Fibroblast of lung (primary cell): Measurements from ENCODE around the gene SCAPER. TPM values are rescaled to one million over a fixed set of nuclear protein-coding genes. Genes with fewer than 3 reads are reported as not detected.

Experiments
- DNase-seq, 2 donors: peaks; one replicate each; pipeline versions ENCODE4 v3.0.0 to v3.0.0-alpha.2; 2010; ENCODE audit warnings: low read depth in 2 of 2
- H2AFZ ChIP-seq: 2 replicates; pipeline ENCODE4 v1.5.1; 2012; ENCODE audit warnings: low read length, control low read depth, inconsistent platforms
- H3K27ac ChIP-seq: 2 replicates; pipeline ENCODE4 v1.5.1; 2011; ENCODE audit warnings: low read length, control low read depth; ENCODE audit not compliant: insufficient read depth
- H3K27me3 ChIP-seq: 2 replicates; pipeline ENCODE4 v1.5.1; 2011; ENCODE audit warnings: mild to moderate bottlenecking, low read length; ENCODE audit not compliant: control insufficient read depth, insufficient read depth
- H3K36me3 ChIP-seq: 2 replicates; pipeline ENCODE4 v1.5.1; 2011; ENCODE audit warnings: low read length; ENCODE audit not compliant: control insufficient read depth, insufficient read depth
- H3K4me1 ChIP-seq: 2 replicates; pipeline ENCODE4 v1.5.1; 2011; ENCODE audit warnings: low read length; ENCODE audit not compliant: control insufficient read depth, insufficient read depth; ENCODE audit errors: extremely low read depth
- H3K4me2 ChIP-seq: 2 replicates; pipeline ENCODE4 v1.5.1; 2011; ENCODE audit warnings: low read length, control low read depth; ENCODE audit not compliant: insufficient read depth; ENCODE audit errors: extremely low read depth
- H3K4me3 ChIP-seq, 4 experiments: fragments of 200-600 bp in 1 of 4; sonication (generic) in 1 of 4; replicated peaks in 1 of 4; 2 replicates each; pipeline ENCODE4 v1.5.1; 2011 to 2016; ENCODE audit warnings: low read length in 4 of 4, low read depth in 3 of 4, mild to moderate bottlenecking in 3 of 4, control low read depth in 2 of 4, inconsistent platforms in 1 of 4, mixed read lengths in 1 of 4; ENCODE audit not compliant: insufficient read depth in 1 of 4; ENCODE audit errors: control extremely low read depth in 1 of 4
- H3K79me2 ChIP-seq: 2 replicates; pipeline ENCODE4 v1.5.1; 2012; ENCODE audit warnings: mild to moderate bottlenecking, low read length, inconsistent platforms; ENCODE audit not compliant: control insufficient read depth, insufficient read depth
- H3K9ac ChIP-seq: 2 replicates; pipeline ENCODE4 v1.5.1; 2011; ENCODE audit warnings: mild to moderate bottlenecking, low read length, control low read depth; ENCODE audit not compliant: insufficient read depth
- H3K9me3 ChIP-seq: 2 replicates; pipeline ENCODE4 v1.5.1; 2012; ENCODE audit warnings: low read depth, low read length; ENCODE audit not compliant: control insufficient read depth, insufficient read depth
- H4K20me1 ChIP-seq: 2 replicates; pipeline ENCODE4 v1.5.1; 2011; ENCODE audit warnings: low read length; ENCODE audit not compliant: control insufficient read depth, insufficient read depth; ENCODE audit errors: extremely low read depth
- EZH2 ChIP-seq: IDR thresholded peaks from 2 replicates; pipeline ENCODE4 v1.5.1; 2012; ENCODE audit warnings: low read length, control low read depth, mild to moderate bottlenecking; ENCODE audit errors: missing control alignments
- polyA plus RNA-seq, 2 donors: library from polyadenylated mRNA; depleted of rRNA in 1 of 2; stranded (reverse) in 1 of 2; unstranded in 1 of 2; fragments of >200 nt; gene quantifications; 2 replicates each; pipeline ENCODE4 v1.2.1, GENCODE V29; 2011 to 2012; ENCODE audit warnings: missing spikeins in 1 of 2
- total RNA-seq: library from RNA; depleted of rRNA; stranded (reverse); fragments of >200 nt; gene quantifications from 2 replicates; pipeline ENCODE4 v1.2.1, GENCODE V29; 2014
- TF ChIP-seq, protein P1 (sequence below), 2 donors: IDR thresholded peaks in 1 of 2; conservative IDR thresholded peaks in 1 of 2; 1 replicate in 1 of 2; 2 replicates in 1 of 2; pipeline ENCODE4 v1.5.1; 2011 to 2012; ENCODE audit warnings: low read length in 2 of 2, control low read depth in 1 of 2, inconsistent platforms in 1 of 2, low read depth in 1 of 2, mild to moderate bottlenecking in 1 of 2

The SCAPER gene
- total and polyA plus RNA-seq, 2 donors (not counting 1 experiment from before 2014, with no cell fraction given): 2.3 to 9.1 TPM

DNA sequence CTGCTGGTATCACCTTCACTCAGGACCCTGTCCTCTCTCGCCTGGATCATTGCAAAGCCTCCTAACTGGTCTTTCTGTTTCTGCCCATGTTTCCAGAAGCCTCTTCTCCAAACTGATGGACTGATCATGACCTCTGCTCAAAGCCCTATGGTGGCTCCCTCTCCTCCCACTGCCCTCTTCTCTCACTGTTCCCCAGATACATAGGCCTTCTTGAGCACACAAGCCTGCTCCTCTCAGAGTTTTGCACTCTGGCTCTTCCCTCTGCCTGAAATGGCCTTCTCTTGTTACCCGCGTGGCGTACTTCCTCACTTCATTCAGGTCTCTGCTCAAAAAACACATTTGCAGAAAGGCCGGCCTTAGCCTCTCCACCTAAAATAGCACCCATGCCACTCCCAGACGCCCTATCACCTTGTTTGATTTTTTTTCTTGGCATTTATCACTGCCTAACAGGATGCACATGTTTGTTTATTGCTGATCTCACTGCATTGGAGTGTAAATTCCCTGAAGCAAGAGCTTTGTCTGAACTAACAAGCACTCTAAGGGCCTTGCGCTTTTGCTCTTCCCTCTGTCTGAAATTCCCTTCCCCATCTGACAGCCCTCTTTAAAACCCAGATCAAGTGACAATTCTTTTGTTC is 592.5 kb downstream of the SCAPER start:
- H3K4me1 ChIP-seq: no peaks in the 10 kb centered on the region
- H3K4me2 ChIP-seq: no peak overlapping the region
- DNase-seq: no peak
- H2AFZ ChIP-seq: no peak overlapping the region
- no peaks in the 10 kb centered on the region for H3K36me3 ChIP-seq
- TF ChIP-seq, protein P1, sequence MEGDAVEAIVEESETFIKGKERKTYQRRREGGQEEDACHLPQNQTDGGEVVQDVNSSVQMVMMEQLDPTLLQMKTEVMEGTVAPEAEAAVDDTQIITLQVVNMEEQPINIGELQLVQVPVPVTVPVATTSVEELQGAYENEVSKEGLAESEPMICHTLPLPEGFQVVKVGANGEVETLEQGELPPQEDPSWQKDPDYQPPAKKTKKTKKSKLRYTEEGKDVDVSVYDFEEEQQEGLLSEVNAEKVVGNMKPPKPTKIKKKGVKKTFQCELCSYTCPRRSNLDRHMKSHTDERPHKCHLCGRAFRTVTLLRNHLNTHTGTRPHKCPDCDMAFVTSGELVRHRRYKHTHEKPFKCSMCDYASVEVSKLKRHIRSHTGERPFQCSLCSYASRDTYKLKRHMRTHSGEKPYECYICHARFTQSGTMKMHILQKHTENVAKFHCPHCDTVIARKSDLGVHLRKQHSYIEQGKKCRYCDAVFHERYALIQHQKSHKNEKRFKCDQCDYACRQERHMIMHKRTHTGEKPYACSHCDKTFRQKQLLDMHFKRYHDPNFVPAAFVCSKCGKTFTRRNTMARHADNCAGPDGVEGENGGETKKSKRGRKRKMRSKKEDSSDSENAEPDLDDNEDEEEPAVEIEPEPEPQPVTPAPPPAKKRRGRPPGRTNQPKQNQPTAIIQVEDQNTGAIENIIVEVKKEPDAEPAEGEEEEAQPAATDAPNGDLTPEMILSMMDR (conservative IDR thresholded peaks at IDR 0.05 in 1 of 2, IDR thresholded peaks at IDR 0.05 in 1 of 2; ENCODE audit: low read depth in 1 of 2, low read length in 2 of 2): no peak
- TF ChIP-seq EZH2: no peak
- H3K9me3 ChIP-seq: no peaks in the 10 kb centered on the region
- peaks cover 27% of the 10 kb centered on the region for H3K79me2 ChIP-seq
- H3K27me3 ChIP-seq: peaks cover 9% of the 10 kb centered on the region
- no peak overlapping the region for H3K27ac ChIP-seq
- H4K20me1 ChIP-seq: no peaks in the 10 kb centered on the region
- no peak overlapping the region for H3K4me3 ChIP-seq
- no peak overlapping the region for H3K9ac ChIP-seq

DNA sequence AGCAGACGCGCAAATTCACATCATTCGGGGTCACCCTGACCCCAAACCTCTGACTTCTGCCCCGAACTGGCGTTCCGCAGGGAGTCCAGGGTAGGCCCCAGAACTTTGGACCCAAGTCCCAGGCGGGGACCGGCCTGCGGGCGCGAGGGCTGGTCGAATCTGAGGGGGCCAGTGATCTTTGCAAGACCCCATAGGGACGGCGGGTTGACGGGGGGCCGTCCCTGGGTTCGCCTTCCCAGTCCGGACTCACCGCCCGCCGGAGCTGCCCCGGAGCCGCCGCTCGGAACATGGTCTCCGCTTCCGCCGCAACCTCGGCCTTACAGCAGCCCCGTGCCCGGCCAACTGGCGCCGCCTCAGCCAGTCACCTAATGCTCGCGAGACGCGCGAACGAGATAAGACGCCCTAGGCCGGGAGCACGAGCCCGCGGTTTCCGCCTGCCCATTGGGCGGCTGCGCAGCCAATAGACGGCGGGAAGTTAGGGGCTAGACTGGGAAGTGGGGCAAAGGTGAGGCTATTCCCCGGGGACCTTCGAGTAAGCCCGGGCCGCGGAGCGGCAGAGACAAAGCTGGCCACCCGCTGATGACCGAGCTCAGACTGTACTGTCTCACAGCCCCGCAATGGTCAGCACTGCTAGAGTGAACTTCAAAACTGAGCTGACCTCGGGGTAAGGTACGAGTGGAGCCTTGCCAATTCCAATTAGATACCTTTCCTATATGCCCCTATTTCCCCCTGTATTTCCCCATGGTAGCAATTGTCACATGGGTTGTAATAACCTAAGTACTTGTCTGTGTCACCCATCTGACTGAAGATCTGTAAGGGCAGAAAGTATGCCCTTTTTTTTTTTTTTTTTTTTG is 593.8 kb downstream of the SCAPER start, which contains the start of gene ETFA:
ETFA (minus strand) TSS at position 370 of the 854 bp plus-strand sequence; CDS start at position 289, 81 bp downstream.
- peaks cover 38% of the 10 kb centered on the region for H3K79me2 ChIP-seq
- peaks cover 2% of the 10 kb centered on the region for H3K27me3 ChIP-seq
- peak; percentile 91 to 97 for DNase-seq
- H3K4me1 ChIP-seq: no peaks in the 10 kb centered on the region
- peak within 1 kb of the TSS; percentile 89 for H3K27ac ChIP-seq
- H2AFZ ChIP-seq: peak within 1 kb of the TSS; percentile 96
- peak within 1 kb of the TSS; percentile 94 for H3K4me2 ChIP-seq
- H3K9me3 ChIP-seq: no peaks in the 10 kb centered on the region
- peak within 1 kb of the TSS; percentile 82 to 95 (median 88) for H3K4me3 ChIP-seq
- TF ChIP-seq EZH2: no peak
- TF ChIP-seq, protein P1 (conservative IDR thresholded peaks at IDR 0.05 in 1 of 2, IDR thresholded peaks at IDR 0.05 in 1 of 2; ENCODE audit: low read depth in 1 of 2, low read length in 2 of 2): no peak
- H4K20me1 ChIP-seq: no peaks in the 10 kb centered on the region
- peak within 1 kb of the TSS; percentile 89 for H3K9ac ChIP-seq
- no peaks in the 10 kb centered on the region for H3K36me3 ChIP-seq

DNA sequence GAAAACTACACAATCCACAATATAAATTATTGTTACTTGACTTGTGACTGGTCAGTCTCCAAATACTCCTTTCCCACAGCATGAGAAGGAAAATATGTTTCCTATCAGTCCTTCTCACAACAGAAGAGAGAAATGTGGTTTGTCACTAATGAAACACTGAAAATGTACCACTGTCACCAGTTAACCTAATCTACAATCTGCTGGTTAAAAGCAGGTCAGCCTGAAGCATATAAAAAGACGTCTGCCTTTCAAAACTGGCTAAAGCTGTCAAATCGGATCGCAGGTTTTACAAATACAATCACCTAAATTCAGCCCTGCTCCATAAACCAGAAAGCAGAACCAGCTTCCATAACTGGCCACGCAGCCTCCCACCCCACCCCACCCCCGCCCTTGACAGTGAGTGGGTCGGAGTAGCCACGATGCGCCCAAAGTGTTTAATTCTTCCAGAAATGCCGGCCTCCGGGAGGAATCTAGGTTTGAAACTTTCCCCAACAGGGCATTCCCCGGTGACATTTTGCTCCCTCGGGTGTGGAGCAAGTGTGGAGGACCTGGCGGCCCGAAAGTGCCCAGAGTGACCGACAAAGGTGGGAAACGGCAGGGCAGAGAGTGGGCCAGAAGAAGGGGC is 594.6 kb downstream of the SCAPER start:
- H3K27me3 ChIP-seq: peaks cover 2% of the 10 kb centered on the region
- peak overlapping the region; percentile 81 for H2AFZ ChIP-seq
- no peak for TF ChIP-seq EZH2
- TF ChIP-seq, protein P1 (conservative IDR thresholded peaks at IDR 0.05 in 1 of 2, IDR thresholded peaks at IDR 0.05 in 1 of 2; ENCODE audit: low read depth in 1 of 2, low read length in 2 of 2): no peak
- H3K79me2 ChIP-seq: peaks cover 40% of the 10 kb centered on the region
- H3K4me1 ChIP-seq: no peaks in the 10 kb centered on the region
- peak overlapping the region; percentile 89 for H3K9ac ChIP-seq
- no peaks in the 10 kb centered on the region for H3K36me3 ChIP-seq
- H4K20me1 ChIP-seq: no peaks in the 10 kb centered on the region
- H3K4me2 ChIP-seq: peak overlapping the region; percentile 64
- peak overlapping the region; percentile 82 to 95 (median 88) for H3K4me3 ChIP-seq
- H3K27ac ChIP-seq: peak overlapping the region; percentile 89
- DNase-seq: peak in 1 of 2 donors; percentile 19
- H3K9me3 ChIP-seq: no peaks in the 10 kb centered on the region
